Embryonic facial prominence (tissue), 1 donor: ENCODE data around the gene LAGE3.

Experiments
- DNase-seq: peaks from one replicate; pipeline ENCODE4 v3.0.0-alpha.2; 2016; ENCODE audit errors: extremely low spot score

Gene LAGE3

GRCh38 chrX:154477891-154478477 lies 1.1 kb downstream of the LAGE3 start:
- DNase-seq, result no peak

- no peak for DNase-seq
These were observed 2.3 kb downstream of the LAGE3 start for GRCh38 chrX:154476821-154477220.

GRCh38 chrX:154473683-154474082 lies 5.4 kb downstream of the LAGE3 start:
- no peak for DNase-seq

GRCh38 chrX:154472685-154473632 lies 6.1 kb downstream of the LAGE3 start:
- no peak for DNase-seq

- DNase-seq, result no peak
These were observed 7.0 kb downstream of the LAGE3 start for GRCh38 chrX:154471839-154472684.

- no peak for DNase-seq
These were observed 8.0 kb downstream of the LAGE3 start for GRCh38 chrX:154470914-154471568.

GRCh38 chrX:154470434-154470833 lies 8.6 kb downstream of the LAGE3 start:
- no peak for DNase-seq

- no peak for DNase-seq
These were observed 9.2 kb downstream of the LAGE3 start for GRCh38 chrX:154469880-154470279.

GRCh38 chrX:154469114-154469513 lies 10.0 kb downstream of the LAGE3 start:
- no peak for DNase-seq

- no peak for DNase-seq
These were observed 10.9 kb downstream of the LAGE3 start for GRCh38 chrX:154468217-154468616.

GRCh38 chrX:154467556-154467955 lies 11.5 kb downstream of the LAGE3 start:
- DNase-seq, result no peak

- no peak for DNase-seq
These were observed 12.2 kb downstream of the LAGE3 start for GRCh38 chrX:154466907-154467306.

- DNase-seq, result no peak
These were observed 13.0 kb downstream of the LAGE3 start for GRCh38 chrX:154466036-154466435.

GRCh38 chrX:154465601-154466000 lies 13.5 kb downstream of the LAGE3 start:
- no peak for DNase-seq

- DNase-seq, result no peak
These were observed 14.2 kb downstream of the LAGE3 start for GRCh38 chrX:154464806-154465365.

- no peak for DNase-seq
These were observed 15.4 kb downstream of the LAGE3 start for GRCh38 chrX:154463611-154464220.

GRCh38 chrX:154462396-154462795 lies 16.7 kb downstream of the LAGE3 start:
- no peak for DNase-seq

- DNase-seq, result no peak
These were observed 18.8 kb downstream of the LAGE3 start for GRCh38 chrX:154460326-154460725.

GRCh38 chrX:154459832-154460231 lies 19.2 kb downstream of the LAGE3 start:
- DNase-seq, result no peak

- DNase-seq, result no peak
These were observed 19.9 kb downstream of the LAGE3 start for GRCh38 chrX:154458954-154459778.
